GM21737 (cell line): Measurements from ENCODE around the gene FPGT.
"Not testable (repeated sequence)": the region's sequence is repeated elsewhere in the genome, so short reads cannot be mapped to it uniquely, and the experiment has no call there.

Experiments
- ATAC-seq: cut with Tn5 transposase; IDR thresholded peaks from one replicate; pipeline ENCODE4 v1.9.1; 2021; ENCODE audit warnings: mild to moderate bottlenecking, moderate library complexity; ENCODE audit not compliant: unreplicated experiment

Gene FPGT

GRCh38 chr1:74197657-74198552 is at the start of gene FPGT, which contains the start of gene LRRIQ3:
Gene FPGT (plus strand): TSS chr1:74198242. CDS start chr1:74198279, 37 bp downstream.
Gene LRRIQ3 (minus strand): TSS chr1:74198176. CDS start chr1:74183684, 14,492 bp downstream.
- ATAC-seq = peak; percentile 96

- ATAC-seq = no peak
Measured at GRCh38 chr1:74160046-74160445, 38.0 kb upstream of the FPGT start.

- no peak for ATAC-seq
Measured at GRCh38 chr1:74161497-74161896, 36.5 kb upstream of the FPGT start.

- ATAC-seq = no peak
Measured at GRCh38 chr1:74162333-74162732, 35.7 kb upstream of the FPGT start.

GRCh38 chr1:74174423-74174822 is 23.6 kb upstream of the FPGT start:
- ATAC-seq = not testable (repeated sequence)

- ATAC-seq = no peak
Measured at GRCh38 chr1:74180490-74180889, 17.6 kb upstream of the FPGT start.

GRCh38 chr1:74193908-74194307 is 4.1 kb upstream of the FPGT start:
- no peak for ATAC-seq

- ATAC-seq = no peak
Measured at GRCh38 chr1:74195339-74195738, 2.7 kb upstream of the FPGT start.

- ATAC-seq = no peak
Measured at GRCh38 chr1:74197255-74197654, 787 bp upstream of the FPGT start.

- no peak for ATAC-seq
Measured at GRCh38 chr1:74199504-74199903, 1.5 kb downstream of the FPGT start.

- no peak for ATAC-seq
Measured at GRCh38 chr1:74205266-74205665, 7.2 kb downstream of the FPGT start.

GRCh38 chr1:74215229-74215628 is 17.2 kb downstream of the FPGT start:
- ATAC-seq = no peak

- ATAC-seq = no peak
Measured at GRCh38 chr1:74222701-74223100, 24.7 kb downstream of the FPGT start.

- ATAC-seq = no peak
Measured at GRCh38 chr1:74223453-74223852, 25.4 kb downstream of the FPGT start.

GRCh38 chr1:74235153-74235552 is 37.1 kb downstream of the FPGT start, which contains the start of gene TNNI3K:
Gene TNNI3K (plus strand): TSS chr1:74235387. CDS start chr1:74235452, 65 bp downstream.
- ATAC-seq = no peak

GRCh38 chr1:74236440-74236839 is 38.4 kb downstream of the FPGT start:
- no peak for ATAC-seq

- no peak for ATAC-seq
Measured at GRCh38 chr1:74237035-74237434, 39.0 kb downstream of the FPGT start.

- ATAC-seq = no peak
Measured at GRCh38 chr1:74237787-74238186, 39.7 kb downstream of the FPGT start.

GRCh38 chr1:74245168-74245772 is 47.2 kb downstream of the FPGT start:
- no peak for ATAC-seq

- ATAC-seq = no peak
Measured at GRCh38 chr1:74246315-74246714, 48.3 kb downstream of the FPGT start.

- ATAC-seq = no peak
Measured at GRCh38 chr1:74247881-74248528, 50.0 kb downstream of the FPGT start.
